GM12878 (cell line): ENCODE results near the gene TEX50.
"Not testable (repeated sequence)": the region's sequence is repeated elsewhere in the genome, so short reads cannot be mapped to it uniquely, and the experiment has no call there.

Experiments
- CTCF ChIP-seq, 3 experiments: IDR thresholded peaks in 2 of 3; conservative IDR thresholded peaks in 1 of 3; 2 replicates each; pipeline ENCODE4 v1.5.1; 2011; ENCODE audit warnings: low read depth in 3 of 3, low read length in 3 of 3, mild to moderate bottlenecking in 3 of 3, control low read depth in 2 of 3, moderate library complexity in 2 of 3, inconsistent platforms in 1 of 3, mixed read lengths in 1 of 3; ENCODE audit not compliant: control insufficient read depth in 2 of 3, insufficient read depth in 1 of 3; ENCODE audit errors: extremely low read depth in 1 of 3
- EP300 ChIP-seq, 2 experiments: fragments of 150-350 bp in 1 of 2; IDR thresholded peaks; 2 replicates each; pipeline ENCODE4 v1.6.1; 2011 to 2012; ENCODE audit warnings: low read depth in 2 of 2, low read length in 2 of 2, borderline replicate concordance in 1 of 2, improper control_type of control experiment in 1 of 2, inconsistent platforms in 1 of 2; ENCODE audit not compliant: control insufficient read depth in 1 of 2
- ESRRA ChIP-seq: IDR thresholded peaks from 2 replicates; pipeline ENCODE4 v1.6.1; 2012; ENCODE audit warnings: mild to moderate bottlenecking, low read length, improper control_type of control experiment
- FOXK2 ChIP-seq: fragments of 450-650 bp; IDR thresholded peaks from 2 replicates; pipeline ENCODE4 v1.6.1; 2017; ENCODE audit warnings: mild to moderate bottlenecking, moderate library complexity
- FOXM1 ChIP-seq: IDR thresholded peaks from 2 replicates; pipeline ENCODE4 v1.6.1; 2012; ENCODE audit warnings: low read depth, mild to moderate bottlenecking, inconsistent platforms, low read length, moderate library complexity
- GABPA ChIP-seq: IDR thresholded peaks from 2 replicates; pipeline ENCODE4 v1.6.1; 2014; ENCODE audit warnings: antibody characterized with exemption, low read depth, mild to moderate bottlenecking, inconsistent platforms
- SP1 ChIP-seq: IDR thresholded peaks from one replicate; pipeline ENCODE4 v1.6.1; 2011; ENCODE audit warnings: low read depth, low read length
- TAF1 ChIP-seq: IDR thresholded peaks from 2 replicates; pipeline ENCODE4 v1.6.1; 2011; ENCODE audit warnings: mild to moderate bottlenecking, low read depth, low read length, borderline replicate concordance

GRCh38 chr1:173685121-173685520, 50.0 kb downstream of the TEX50 start:
- not testable (repeated sequence) for TF ChIP-seq FOXM1; SP1; TAF1; EP300 (IDR thresholded peaks at IDR 0.05; ENCODE audit: borderline replicate concordance in 1 of 2, control insufficient read depth in 1 of 2, low read depth in 2 of 2, low read length in 2 of 2); GABPA; CTCF (IDR thresholded peaks at IDR 0.05 in 2 of 3, conservative IDR thresholded peaks at IDR 0.05 in 1 of 3; ENCODE audit: control insufficient read depth in 2 of 3, extremely low read depth in 1 of 3, insufficient read depth in 1 of 3, low read depth in 3 of 3, low read length in 3 of 3); ESRRA; FOXK2
